Activated CD4-positive, alpha-beta T cell treated with anti-CD3 and anti-CD28 coated beads, Interleukin-2, amount 50 U/mL, for 16 hours (primary cell): ENCODE data around the gene TBC1D5.
"Not testable (repeated sequence)": the region's sequence is repeated elsewhere in the genome, so short reads cannot be mapped to it uniquely, and the experiment has no call there.

ENCODE experiments used
- DNase-seq: peaks from one replicate; pipeline ENCODE4 v3.0.0-alpha.2; 2020

The TBC1D5 gene

DNA sequence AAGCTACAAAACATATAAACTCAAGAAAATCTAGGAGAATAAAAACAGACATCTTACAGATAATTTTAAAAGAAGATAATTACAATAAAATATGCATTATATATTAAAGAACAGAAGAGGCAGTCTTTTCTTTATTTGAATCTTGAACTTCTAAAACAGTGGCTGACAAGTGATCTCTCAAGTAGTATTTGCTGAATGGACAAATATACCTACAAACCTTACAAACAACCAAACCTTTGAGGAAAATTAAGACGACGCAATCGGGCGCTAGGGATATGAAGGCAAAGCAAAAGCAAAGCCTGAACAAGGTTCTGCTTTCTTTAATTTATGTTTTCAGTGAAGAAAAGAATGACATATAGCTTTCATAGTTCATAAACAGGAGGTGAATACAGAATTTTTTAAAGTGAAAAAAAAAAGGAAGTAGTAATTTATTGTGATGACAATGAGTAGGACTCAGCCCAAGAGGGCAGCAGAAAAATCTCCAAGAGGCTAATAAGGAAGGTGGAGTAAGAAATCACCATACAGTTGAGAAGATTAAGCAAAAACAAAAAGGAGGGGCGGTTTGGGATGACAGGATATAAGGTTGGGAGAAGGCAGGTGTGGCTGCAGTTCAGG lies 347.8 kb downstream of the TBC1D5 start:
- no peak for DNase-seq

GRCh38 chr3:17392516-17392915 lies 349.9 kb downstream of the TBC1D5 start:
- DNase-seq: not testable (repeated sequence)

GRCh38 chr3:17390785-17391184 lies 351.6 kb downstream of the TBC1D5 start:
- no peak for DNase-seq

DNA sequence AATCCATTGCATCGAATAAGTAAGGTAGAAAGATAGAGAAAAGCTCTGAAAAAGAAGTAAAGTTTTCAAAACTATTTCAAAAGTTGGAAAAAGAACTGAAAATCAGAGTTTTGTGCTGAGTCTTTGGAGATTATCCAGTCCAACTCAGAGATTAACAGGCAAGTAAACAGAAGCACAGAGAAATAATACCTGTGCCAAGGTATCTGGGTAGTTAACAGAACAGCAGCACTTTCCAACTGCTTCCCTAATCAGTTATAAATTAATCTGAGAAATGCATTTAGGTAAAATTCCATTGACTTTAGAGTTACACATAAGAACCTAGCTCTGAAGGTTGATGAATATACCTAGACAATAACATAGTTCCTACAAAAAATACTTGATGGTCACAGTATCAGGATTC lies 355.3 kb downstream of the TBC1D5 start:
- DNase-seq: no peak

- no peak for DNase-seq
Measured at GRCh38 chr3:17386432-17386831, 356.0 kb downstream of the TBC1D5 start.

GRCh38 chr3:17384567-17385296 lies 357.7 kb downstream of the TBC1D5 start:
- no peak for DNase-seq

- DNase-seq: no peak
Measured at GRCh38 chr3:17373304-17373703, 369.1 kb downstream of the TBC1D5 start.

- DNase-seq: no peak
Measured at GRCh38 chr3:17372362-17373210, 369.8 kb downstream of the TBC1D5 start.

- no peak for DNase-seq
Measured at GRCh38 chr3:17369973-17370372, 372.5 kb downstream of the TBC1D5 start.

- DNase-seq: no peak
Measured at GRCh38 chr3:17367171-17367570, 375.3 kb downstream of the TBC1D5 start.

DNA sequence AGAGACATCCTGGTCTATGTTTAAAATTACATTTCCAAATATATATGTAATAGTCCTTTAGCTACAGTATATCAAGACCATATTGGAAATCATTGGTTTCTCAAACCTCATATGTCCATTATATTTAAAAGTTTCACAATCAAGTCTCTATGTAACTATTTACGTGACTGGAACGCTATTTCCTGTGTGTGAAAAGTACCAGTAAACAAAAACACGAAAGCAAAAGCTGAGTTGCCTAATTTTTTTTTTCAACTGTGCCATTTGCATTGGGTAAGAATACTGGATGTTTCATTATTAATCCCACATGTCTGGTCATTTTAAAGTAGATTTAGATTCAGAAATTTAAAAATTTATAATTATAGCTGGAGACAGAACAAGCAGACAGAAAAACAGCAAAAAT lies 381.4 kb downstream of the TBC1D5 start:
- no peak for DNase-seq

DNA sequence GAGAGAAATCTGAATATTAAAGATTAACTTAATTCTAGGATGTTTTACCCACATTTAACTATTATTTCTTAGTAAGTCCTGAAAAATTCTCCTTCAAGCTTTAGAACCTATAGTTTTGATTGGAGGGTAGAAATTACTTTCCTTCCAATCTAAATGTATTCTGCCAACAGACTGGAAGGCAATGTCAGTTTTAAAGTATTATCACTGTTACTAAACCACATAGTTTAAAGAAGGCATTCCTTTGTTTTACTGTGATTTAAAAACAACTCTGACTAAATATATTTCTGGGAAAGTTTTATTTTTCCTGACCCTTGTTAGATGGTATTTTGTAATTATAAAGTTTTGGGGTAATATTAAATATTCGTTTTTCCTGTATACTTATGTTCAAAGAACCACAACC lies 382.5 kb downstream of the TBC1D5 start:
- DNase-seq: no peak

GRCh38 chr3:17357035-17357710 lies 385.3 kb downstream of the TBC1D5 start:
- no peak for DNase-seq

DNA sequence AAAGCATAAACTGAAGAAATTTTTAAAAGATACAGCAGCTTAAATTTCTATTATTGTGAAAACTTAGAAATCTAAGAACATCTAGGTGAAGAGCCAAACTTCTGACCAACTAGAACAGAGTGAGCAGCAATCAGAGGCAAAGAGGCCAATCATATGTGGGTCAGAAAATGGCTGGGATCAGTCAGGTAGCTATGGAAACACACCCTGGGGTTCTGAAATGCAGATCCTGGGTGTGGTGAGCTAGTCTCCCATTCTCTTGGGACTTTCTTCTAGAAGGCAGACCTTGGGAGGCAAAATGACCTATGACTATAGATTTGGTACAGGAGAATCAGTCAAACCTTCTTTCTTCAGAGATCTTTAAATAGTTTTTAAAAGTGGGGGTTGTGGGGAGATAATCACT lies 385.8 kb downstream of the TBC1D5 start:
- no peak for DNase-seq

DNA sequence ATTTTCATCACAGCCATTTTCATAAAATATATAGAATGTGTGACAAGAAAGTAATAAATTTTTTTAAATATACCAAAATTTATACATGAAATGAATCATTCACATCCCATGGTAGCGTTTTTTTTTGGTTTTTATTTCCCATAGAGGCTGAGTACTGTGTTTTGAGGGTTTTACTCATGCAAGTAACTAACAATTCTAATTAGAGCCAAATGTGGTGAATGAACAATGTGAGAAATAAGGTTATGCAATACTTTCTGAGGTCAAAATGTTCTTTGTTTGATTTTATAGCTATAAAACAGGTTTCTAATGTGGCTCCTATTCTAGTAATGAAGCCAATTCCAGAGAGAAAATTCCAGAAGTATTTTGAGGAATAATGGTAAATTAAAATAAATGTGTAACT lies 386.8 kb downstream of the TBC1D5 start:
- DNase-seq: no peak

DNA sequence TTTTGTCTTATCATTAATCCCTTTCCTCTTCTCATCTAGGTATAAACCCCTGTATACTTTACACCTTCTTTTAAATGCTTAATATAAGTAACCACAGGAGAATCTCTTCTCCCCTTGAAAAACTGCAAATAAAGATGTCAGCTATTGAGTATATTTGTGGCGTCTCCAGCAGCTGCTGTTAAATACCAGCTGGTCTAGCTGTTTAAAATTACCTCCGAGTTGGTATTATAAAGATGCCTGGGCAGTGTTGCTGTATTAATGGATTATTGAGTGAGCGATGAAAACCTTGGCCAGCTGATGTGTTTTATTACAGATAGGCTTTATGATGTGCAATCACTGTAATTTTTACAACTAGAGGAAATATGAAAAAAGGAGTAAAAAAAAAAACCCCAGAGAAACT lies 388.1 kb downstream of the TBC1D5 start:
- DNase-seq: no peak

DNA sequence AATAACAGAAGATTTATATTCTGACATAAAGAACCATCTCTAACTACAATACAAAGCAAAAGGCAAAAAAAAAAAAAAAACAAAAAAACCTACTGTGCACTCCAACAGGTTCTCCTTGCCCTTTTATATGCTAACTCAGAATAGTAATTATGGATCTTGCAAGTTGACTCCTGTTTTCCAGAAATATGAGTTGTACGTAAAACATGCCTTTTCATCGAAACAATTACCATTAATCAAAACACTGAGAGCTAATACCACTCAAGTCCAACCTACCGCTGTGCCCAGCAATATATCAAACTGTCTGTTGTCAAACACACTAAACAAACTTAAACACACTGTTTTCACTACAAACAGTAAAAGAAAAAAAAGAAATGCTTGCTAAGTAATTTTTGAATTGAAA lies 389.8 kb downstream of the TBC1D5 start:
- DNase-seq: no peak

GRCh38 chr3:17351193-17351592 lies 391.2 kb downstream of the TBC1D5 start:
- not testable (repeated sequence) for DNase-seq

DNA sequence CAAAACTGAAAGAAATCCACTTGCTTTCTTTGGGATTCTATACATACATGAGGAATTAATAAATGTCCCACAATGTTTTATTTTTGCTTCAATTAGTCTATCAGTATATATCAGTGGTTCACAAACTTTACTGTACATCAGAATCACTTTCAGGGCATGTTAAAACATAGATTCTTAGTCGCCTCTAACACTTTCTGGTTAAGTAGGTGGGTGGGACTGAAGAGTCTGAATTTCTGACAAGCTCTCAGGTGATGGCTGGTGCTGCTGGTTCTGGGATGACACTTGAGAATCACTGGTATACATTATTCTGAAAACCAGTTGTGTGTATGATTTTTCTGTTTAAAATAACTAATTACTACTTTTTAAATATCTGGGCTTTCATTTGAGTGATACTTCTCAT lies 393.3 kb downstream of the TBC1D5 start:
- no peak for DNase-seq

DNA sequence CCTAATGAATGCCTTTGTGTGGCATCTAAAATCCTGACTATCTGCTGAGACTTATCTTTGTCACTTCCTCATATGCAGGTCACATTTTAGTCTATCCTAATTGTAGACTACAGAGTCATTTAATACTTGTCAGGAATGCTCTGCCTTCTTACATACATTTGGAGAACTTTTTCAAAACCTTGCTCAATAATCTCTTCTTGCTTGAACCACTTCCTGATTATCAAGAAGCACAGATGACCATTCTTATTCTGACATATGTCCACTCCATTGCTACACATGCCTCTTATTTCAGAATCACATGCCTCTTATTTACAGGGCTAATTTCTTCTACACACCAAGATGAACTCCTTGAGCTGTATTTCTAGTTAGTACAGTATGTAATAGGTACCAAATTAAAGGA lies 400.3 kb downstream of the TBC1D5 start:
- DNase-seq: no peak

GRCh38 chr3:17340693-17341092 lies 401.7 kb downstream of the TBC1D5 start:
- no peak for DNase-seq

- no peak for DNase-seq
Measured at GRCh38 chr3:17340261-17340660, 402.2 kb downstream of the TBC1D5 start.

GRCh38 chr3:17339132-17339575 lies 403.3 kb downstream of the TBC1D5 start:
- no peak for DNase-seq
